Effector CD8-positive, alpha-beta T cell (primary cell): ENCODE data around the gene SEC22C.

Source experiments
- DNase-seq: peaks from one replicate; lab custom pipeline; 2025; lab: John Stamatoyannopoulos, UW

The SEC22C gene

GRCh38 chr3:42535981-42536784 is 45.6 kb downstream of the SEC22C start:
- DNase-seq: peak; percentile 14

GRCh38 chr3:42533161-42533897 is 48.4 kb downstream of the SEC22C start:
- DNase-seq: no peak

- DNase-seq: no peak
These were observed 49.5 kb downstream of the SEC22C start for GRCh38 chr3:42532229-42532628.

- no peak for DNase-seq
These were observed 50.3 kb downstream of the SEC22C start for GRCh38 chr3:42531470-42531869.

- DNase-seq: no peak
These were observed 51.7 kb downstream of the SEC22C start for GRCh38 chr3:42530073-42530472.

- no peak for DNase-seq
These were observed 52.3 kb downstream of the SEC22C start for GRCh38 chr3:42529468-42529867.

GRCh38 chr3:42527368-42527917 is 54.3 kb downstream of the SEC22C start:
- no peak for DNase-seq

GRCh38 chr3:42526616-42527367 is 55.0 kb downstream of the SEC22C start:
- DNase-seq: peak; percentile 33

- DNase-seq: no peak
These were observed 55.9 kb downstream of the SEC22C start for GRCh38 chr3:42525736-42526345.

- no peak for DNase-seq
These were observed 56.6 kb downstream of the SEC22C start for GRCh38 chr3:42525212-42525611.

GRCh38 chr3:42524751-42525150 is 57.0 kb downstream of the SEC22C start:
- DNase-seq: no peak

- DNase-seq: no peak
These were observed 60.9 kb downstream of the SEC22C start for GRCh38 chr3:42520906-42521305.

- DNase-seq: no peak
These were observed 61.4 kb downstream of the SEC22C start for GRCh38 chr3:42520336-42520735.

GRCh38 chr3:42519568-42519962 is 62.2 kb downstream of the SEC22C start:
- DNase-seq: no peak

GRCh38 chr3:42518800-42519567 is 62.8 kb downstream of the SEC22C start:
- DNase-seq: peak; percentile 28

GRCh38 chr3:42517117-42517516 is 64.7 kb downstream of the SEC22C start:
- DNase-seq: no peak

GRCh38 chr3:42516443-42516842 is 65.3 kb downstream of the SEC22C start:
- DNase-seq: no peak

- no peak for DNase-seq
These were observed 65.8 kb downstream of the SEC22C start for GRCh38 chr3:42515976-42516375.

GRCh38 chr3:42515391-42515916 is 66.3 kb downstream of the SEC22C start:
- no peak for DNase-seq

- DNase-seq: no peak
These were observed 66.9 kb downstream of the SEC22C start for GRCh38 chr3:42514876-42515275.

- DNase-seq: no peak
These were observed 68.2 kb downstream of the SEC22C start for GRCh38 chr3:42513521-42513920.
